Measurements from ENCODE around the gene ATPAF1. TPM values are rescaled to one million over a fixed set of nuclear protein-coding genes. Genes with fewer than 3 reads are reported as not detected.
"Not testable (repeated sequence)": the region's sequence is repeated elsewhere in the genome, so short reads cannot be mapped to it uniquely, and the experiment has no call there.

Gene ATPAF1
- total RNA-seq, 1 donor from 2014 or later = 19.3 TPM

DNA sequence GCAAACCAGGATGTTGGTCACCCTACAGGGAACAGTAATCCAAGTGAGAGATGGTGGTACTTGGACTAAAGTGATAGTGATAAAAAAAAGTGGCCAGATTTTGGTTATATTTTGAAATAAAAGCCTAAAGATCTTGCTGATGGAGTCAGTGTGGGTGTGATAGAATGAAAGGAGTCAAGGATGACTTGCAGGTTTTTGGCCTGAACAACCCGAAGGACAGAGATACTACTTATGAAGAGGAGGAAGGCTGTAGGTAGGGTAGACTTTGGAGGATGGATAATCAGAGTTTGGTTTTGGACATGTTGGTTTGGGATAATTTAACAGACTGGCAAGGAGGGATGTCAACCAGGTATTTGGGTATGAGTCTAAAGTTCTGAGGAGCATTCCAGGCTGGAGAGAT is 2.0 kb upstream of the ATPAF1 start:
- Histone ChIP-seq H3K36me3 (ENCODE audit: insufficient read depth, low read length) (peaks cover under 1% of the 10 kb centered on the region), H3K4me3 (ENCODE audit: insufficient read depth, low read depth, low read length) (no peak overlapping the region), H3K4me2 (ENCODE audit: low read length) (no peak overlapping the region), H3K27ac (ENCODE audit: low read depth, low read length) (no peak overlapping the region), H4K20me1 (ENCODE audit: insufficient read depth, low read length) (peaks cover 14% of the 10 kb centered on the region), H3K4me1 (ENCODE audit: insufficient read depth, low read length) (peaks cover 11% of the 10 kb centered on the region), H2AFZ (ENCODE audit: low read depth, low read length) (no peak overlapping the region), H3K27me3 (ENCODE audit: insufficient read depth, low read length) (no peaks in the 10 kb centered on the region), H3K9ac (ENCODE audit: low read length) (no peak overlapping the region), H3K79me2 (ENCODE audit: insufficient read depth, low read length) (peaks cover 14% of the 10 kb centered on the region), H3K9me3 (ENCODE audit: insufficient read depth, low read depth, low read length) (no peaks in the 10 kb centered on the region)
- DNase-seq (ENCODE audit: low read depth) (no peak), FAIRE-seq (no peak)
- no peak overlapping the region for H3K4me3 Mint-ChIP-seq (ENCODE audit: unreplicated experiment)
- H3K27me3 Mint-ChIP-seq (ENCODE audit: low read depth, unreplicated experiment) = no peaks in the 10 kb centered on the region
- TF ChIP-seq EZH2 (IDR thresholded peaks at IDR 0.05; ENCODE audit: insufficient read depth, low read length) = no peak
- TF ChIP-seq, protein P1, sequence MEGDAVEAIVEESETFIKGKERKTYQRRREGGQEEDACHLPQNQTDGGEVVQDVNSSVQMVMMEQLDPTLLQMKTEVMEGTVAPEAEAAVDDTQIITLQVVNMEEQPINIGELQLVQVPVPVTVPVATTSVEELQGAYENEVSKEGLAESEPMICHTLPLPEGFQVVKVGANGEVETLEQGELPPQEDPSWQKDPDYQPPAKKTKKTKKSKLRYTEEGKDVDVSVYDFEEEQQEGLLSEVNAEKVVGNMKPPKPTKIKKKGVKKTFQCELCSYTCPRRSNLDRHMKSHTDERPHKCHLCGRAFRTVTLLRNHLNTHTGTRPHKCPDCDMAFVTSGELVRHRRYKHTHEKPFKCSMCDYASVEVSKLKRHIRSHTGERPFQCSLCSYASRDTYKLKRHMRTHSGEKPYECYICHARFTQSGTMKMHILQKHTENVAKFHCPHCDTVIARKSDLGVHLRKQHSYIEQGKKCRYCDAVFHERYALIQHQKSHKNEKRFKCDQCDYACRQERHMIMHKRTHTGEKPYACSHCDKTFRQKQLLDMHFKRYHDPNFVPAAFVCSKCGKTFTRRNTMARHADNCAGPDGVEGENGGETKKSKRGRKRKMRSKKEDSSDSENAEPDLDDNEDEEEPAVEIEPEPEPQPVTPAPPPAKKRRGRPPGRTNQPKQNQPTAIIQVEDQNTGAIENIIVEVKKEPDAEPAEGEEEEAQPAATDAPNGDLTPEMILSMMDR (IDR thresholded peaks at IDR 0.05; ENCODE audit: insufficient read depth, low read depth, low read length) = no peak
- peaks cover 12% of the 10 kb centered on the region for H3K4me1 Mint-ChIP-seq (ENCODE audit: low read depth, unreplicated experiment)
- H3K9me3 Mint-ChIP-seq (ENCODE audit: unreplicated experiment) = no peaks in the 10 kb centered on the region
- H3K36me3 Mint-ChIP-seq (ENCODE audit: low read depth, unreplicated experiment) = peaks cover 6% of the 10 kb centered on the region
- no peak overlapping the region for H3K27ac Mint-ChIP-seq (ENCODE audit: unreplicated experiment)

DNA sequence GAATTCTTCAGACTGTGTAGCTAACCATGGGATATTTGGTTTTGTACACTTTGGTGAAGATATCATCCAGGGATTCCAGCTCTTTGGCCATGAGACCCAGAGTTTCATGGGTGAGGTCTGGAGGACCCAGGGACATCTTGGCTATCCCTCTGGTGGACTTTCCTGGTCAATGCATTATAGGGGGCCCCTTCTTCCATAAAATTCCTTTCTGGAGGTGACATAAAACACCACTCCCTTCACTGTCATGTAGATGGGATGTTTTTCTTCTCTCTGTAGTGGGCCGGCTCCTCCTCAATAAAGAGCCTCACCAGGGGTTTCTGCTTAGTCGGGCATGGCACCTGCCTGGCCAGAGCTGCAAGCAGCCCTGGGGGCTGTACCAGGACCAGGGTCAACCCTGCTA is 2.2 kb downstream of the ATPAF1 start:
- Histone ChIP-seq H3K79me2 (ENCODE audit: insufficient read depth, low read length) (peaks cover 14% of the 10 kb centered on the region), H3K9me3 (ENCODE audit: insufficient read depth, low read depth, low read length) (no peaks in the 10 kb centered on the region), H3K4me1 (ENCODE audit: insufficient read depth, low read length) (peaks cover 8% of the 10 kb centered on the region), H3K27ac (ENCODE audit: low read depth, low read length) (no peak overlapping the region), H3K27me3 (ENCODE audit: insufficient read depth, low read length) (no peaks in the 10 kb centered on the region), H3K36me3 (ENCODE audit: insufficient read depth, low read length) (peaks cover 6% of the 10 kb centered on the region), H2AFZ (ENCODE audit: low read depth, low read length) (no peak overlapping the region), H3K4me3 (ENCODE audit: insufficient read depth, low read depth, low read length) (no peak overlapping the region), H4K20me1 (ENCODE audit: insufficient read depth, low read length) (peaks cover 14% of the 10 kb centered on the region), H3K4me2 (ENCODE audit: low read length) (no peak overlapping the region), H3K9ac (ENCODE audit: low read length) (no peak overlapping the region)
- DNase-seq (ENCODE audit: low read depth) (no peak), FAIRE-seq (no peak)
- no peaks in the 10 kb centered on the region for H3K27me3 Mint-ChIP-seq (ENCODE audit: low read depth, unreplicated experiment)
- H3K4me1 Mint-ChIP-seq (ENCODE audit: low read depth, unreplicated experiment) = peaks cover 4% of the 10 kb centered on the region
- H3K4me3 Mint-ChIP-seq (ENCODE audit: unreplicated experiment) = no peak overlapping the region
- H3K9me3 Mint-ChIP-seq (ENCODE audit: unreplicated experiment) = no peaks in the 10 kb centered on the region
- TF ChIP-seq, protein P1 (IDR thresholded peaks at IDR 0.05; ENCODE audit: insufficient read depth, low read depth, low read length) = no peak
- no peak for TF ChIP-seq EZH2 (IDR thresholded peaks at IDR 0.05; ENCODE audit: insufficient read depth, low read length)
- peaks cover 1% of the 10 kb centered on the region for H3K36me3 Mint-ChIP-seq (ENCODE audit: low read depth, unreplicated experiment)
- H3K27ac Mint-ChIP-seq (ENCODE audit: unreplicated experiment) = no peak overlapping the region

DNA sequence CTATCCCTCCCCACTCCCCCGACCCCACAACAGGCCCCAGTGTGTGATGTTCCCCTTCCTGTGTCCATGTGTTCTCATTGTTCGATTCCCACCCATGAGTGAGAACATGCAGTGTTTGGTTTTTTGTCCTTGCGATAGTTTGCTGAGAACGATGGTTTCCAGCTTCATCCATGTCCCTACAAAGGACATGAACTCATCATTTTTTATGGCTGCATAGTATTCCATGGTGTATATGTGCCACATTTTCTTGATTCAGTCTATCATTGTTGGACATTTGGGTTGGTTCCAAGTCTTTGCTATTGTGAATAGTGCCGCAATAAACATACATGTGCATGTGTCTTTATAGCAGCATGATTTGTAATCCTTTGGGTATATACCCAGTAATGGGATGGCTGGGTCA is 5.2 kb downstream of the ATPAF1 start:
- not testable (repeated sequence) for H3K27ac ChIP-seq (ENCODE audit: low read depth, low read length); H3K36me3 Mint-ChIP-seq (ENCODE audit: low read depth, unreplicated experiment); H3K27me3 Mint-ChIP-seq (ENCODE audit: low read depth, unreplicated experiment); H3K4me3 ChIP-seq (ENCODE audit: insufficient read depth, low read depth, low read length); H3K4me1 Mint-ChIP-seq (ENCODE audit: low read depth, unreplicated experiment); H3K9me3 ChIP-seq (ENCODE audit: insufficient read depth, low read depth, low read length); H3K4me3 Mint-ChIP-seq (ENCODE audit: unreplicated experiment); H3K9ac ChIP-seq (ENCODE audit: low read length); H3K36me3 ChIP-seq (ENCODE audit: insufficient read depth, low read length); H3K4me1 ChIP-seq (ENCODE audit: insufficient read depth, low read length); H3K27me3 ChIP-seq (ENCODE audit: insufficient read depth, low read length); H3K4me2 ChIP-seq (ENCODE audit: low read length); H2AFZ ChIP-seq (ENCODE audit: low read depth, low read length); DNase-seq (ENCODE audit: low read depth); H3K9me3 Mint-ChIP-seq (ENCODE audit: unreplicated experiment); H3K27ac Mint-ChIP-seq (ENCODE audit: unreplicated experiment); FAIRE-seq
- H3K79me2 ChIP-seq (ENCODE audit: insufficient read depth, low read length) = peaks cover 14% of the 10 kb centered on the region
- peaks cover 14% of the 10 kb centered on the region for H4K20me1 ChIP-seq (ENCODE audit: insufficient read depth, low read length)

DNA sequence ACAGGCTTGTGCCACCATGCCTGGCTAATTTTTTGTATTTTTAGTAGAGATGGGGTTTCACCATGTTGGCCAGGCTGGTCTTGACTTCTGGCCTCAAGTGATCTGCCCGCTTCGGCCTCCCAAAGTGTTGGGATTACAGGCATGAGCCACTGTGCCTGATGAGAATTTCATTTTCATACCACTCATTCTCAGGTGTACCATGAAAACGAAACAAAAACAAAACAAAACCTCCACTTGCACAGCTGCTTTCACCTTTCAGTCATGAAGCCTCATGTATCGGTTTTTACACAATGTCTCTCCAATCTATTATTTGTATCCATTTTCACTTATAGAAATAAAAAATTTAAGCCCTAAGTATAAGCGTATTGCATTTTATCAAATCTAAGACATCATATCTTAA is 8.0 kb downstream of the ATPAF1 start:
- H3K4me1 ChIP-seq (ENCODE audit: insufficient read depth, low read length); H3K9me3 Mint-ChIP-seq (ENCODE audit: unreplicated experiment); H3K27me3 ChIP-seq (ENCODE audit: insufficient read depth, low read length); H3K27ac ChIP-seq (ENCODE audit: low read depth, low read length); H4K20me1 ChIP-seq (ENCODE audit: insufficient read depth, low read length); DNase-seq (ENCODE audit: low read depth); H3K79me2 ChIP-seq (ENCODE audit: insufficient read depth, low read length); H3K36me3 Mint-ChIP-seq (ENCODE audit: low read depth, unreplicated experiment); H3K27ac Mint-ChIP-seq (ENCODE audit: unreplicated experiment); H3K4me3 Mint-ChIP-seq (ENCODE audit: unreplicated experiment); H2AFZ ChIP-seq (ENCODE audit: low read depth, low read length); H3K9me3 ChIP-seq (ENCODE audit: insufficient read depth, low read depth, low read length); H3K4me2 ChIP-seq (ENCODE audit: low read length); H3K4me1 Mint-ChIP-seq (ENCODE audit: low read depth, unreplicated experiment); H3K9ac ChIP-seq (ENCODE audit: low read length); H3K4me3 ChIP-seq (ENCODE audit: insufficient read depth, low read depth, low read length); H3K27me3 Mint-ChIP-seq (ENCODE audit: low read depth, unreplicated experiment); FAIRE-seq: not testable (repeated sequence)
- peaks cover 11% of the 10 kb centered on the region for H3K36me3 ChIP-seq (ENCODE audit: insufficient read depth, low read length)
